ENCODE data around the gene NHERF1.

NHERF1 gene

GRCh38 chr17:74733365-74734122, 14.9 kb upstream of the NHERF1 start:
- no peak for DNase-seq

DNA sequence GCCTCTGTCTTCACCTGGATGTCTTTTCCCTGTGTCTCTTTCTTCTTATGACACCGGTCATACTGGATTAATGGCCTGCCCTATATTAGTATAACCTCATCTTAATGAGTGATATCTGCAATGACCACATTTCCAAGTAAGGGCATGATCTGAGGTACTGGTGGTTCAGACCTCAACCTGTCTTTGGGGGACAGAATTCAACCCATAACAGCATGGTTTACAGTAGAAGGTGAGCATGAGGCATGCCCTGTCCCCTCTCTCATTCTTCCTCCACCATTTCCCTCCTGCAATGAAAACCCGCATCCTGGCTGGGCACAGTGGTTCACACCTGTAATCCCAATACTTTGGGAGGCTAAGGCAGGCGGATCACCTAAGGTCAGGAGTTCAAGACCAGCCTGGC, 14.2 kb upstream of the NHERF1 start:
- DNase-seq, result no peak

DNA sequence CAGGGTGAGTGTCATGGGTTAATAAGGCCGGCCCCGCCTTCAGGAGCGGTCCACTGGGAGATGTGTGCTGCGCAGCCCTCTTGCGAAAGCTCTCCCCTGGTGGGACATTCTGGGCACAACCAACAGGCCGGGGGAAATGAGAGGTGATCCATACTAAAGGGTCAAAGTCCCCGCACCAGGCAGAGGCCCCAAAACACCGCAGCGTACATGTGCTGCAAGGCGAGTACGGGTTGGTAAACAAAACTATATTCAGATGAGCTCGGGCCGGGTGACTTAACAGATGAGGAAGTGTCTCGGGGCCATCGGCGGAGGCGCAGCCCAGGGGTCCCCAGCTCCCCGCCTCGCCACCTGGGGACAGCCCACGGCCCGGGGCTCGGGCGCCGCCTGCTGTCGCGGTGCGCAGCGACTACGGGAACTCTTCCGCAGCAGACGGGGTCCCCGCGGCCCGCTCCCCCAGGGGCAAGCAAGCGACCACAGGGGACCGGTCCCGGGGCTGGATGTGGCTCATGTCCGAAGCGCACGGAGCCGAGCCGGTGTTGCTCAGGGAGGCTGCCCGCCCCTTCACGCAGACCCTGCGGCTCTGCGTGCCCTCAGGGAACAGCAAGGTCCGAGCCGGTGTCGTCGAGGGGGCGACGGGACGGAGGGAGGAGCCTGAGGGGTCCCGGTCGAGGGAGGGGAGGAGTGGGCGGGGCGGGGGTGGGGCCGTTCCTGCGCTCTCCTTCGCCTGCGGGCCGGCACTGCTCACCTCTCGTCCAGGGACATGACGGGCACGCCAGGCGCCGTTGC, 11.7 kb upstream of the NHERF1 start, which contains the start of gene RAB37:
Gene RAB37, plus strand, starts transcription at position 744 of the 786 bp plus-strand sequence. Its CDS starts 17 bp downstream, at position 761.
- no peak for DNase-seq

GRCh38 chr17:74737299-74738050, 11.0 kb upstream of the NHERF1 start:
- no peak for DNase-seq

- DNase-seq, result no peak
These were observed 10.1 kb upstream of the NHERF1 start for GRCh38 chr17:74738051-74738996.

- DNase-seq, result no peak
These were observed 9.1 kb upstream of the NHERF1 start for GRCh38 chr17:74739227-74739831.

GRCh38 chr17:74740173-74740572, 8.3 kb upstream of the NHERF1 start:
- DNase-seq, result no peak

DNA sequence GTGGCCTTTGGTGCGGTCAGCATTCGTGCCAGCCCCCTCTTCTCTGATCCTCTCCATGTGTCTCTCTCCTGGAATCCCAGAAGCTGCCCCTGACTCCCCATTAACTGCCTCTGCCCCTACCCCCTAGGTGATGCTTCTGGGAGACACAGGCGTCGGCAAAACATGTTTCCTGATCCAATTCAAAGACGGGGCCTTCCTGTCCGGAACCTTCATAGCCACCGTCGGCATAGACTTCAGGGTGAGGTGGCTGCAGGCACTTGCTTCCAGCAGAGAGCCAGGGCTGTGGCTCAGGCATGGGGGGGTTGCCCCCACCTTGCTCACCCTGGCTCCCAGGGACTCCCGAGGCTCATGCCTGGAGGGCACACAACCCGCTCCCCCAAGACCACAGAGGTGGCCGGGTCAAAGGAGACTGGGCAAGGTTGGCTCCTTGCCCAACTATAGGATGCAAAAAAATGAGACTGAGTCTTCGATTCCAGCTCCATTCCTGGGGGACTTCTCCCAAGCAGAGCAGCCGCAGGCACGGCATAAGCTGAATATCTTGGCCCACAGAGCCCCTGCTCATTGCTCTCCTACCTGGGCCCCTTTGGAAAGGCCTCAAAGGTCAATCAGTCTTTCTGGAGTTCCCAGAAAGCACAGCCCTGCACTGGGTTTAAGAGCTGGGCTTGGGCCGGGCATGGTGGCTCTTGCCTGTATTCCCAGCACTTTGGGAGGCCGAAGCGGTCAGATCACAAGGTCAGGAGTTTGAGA, 7.6 kb upstream of the NHERF1 start:
- DNase-seq, result no peak

- no peak for DNase-seq
These were observed 6.3 kb upstream of the NHERF1 start for GRCh38 chr17:74742153-74742515.

GRCh38 chr17:74742978-74743545, 5.4 kb upstream of the NHERF1 start:
- DNase-seq, result no peak

DNA sequence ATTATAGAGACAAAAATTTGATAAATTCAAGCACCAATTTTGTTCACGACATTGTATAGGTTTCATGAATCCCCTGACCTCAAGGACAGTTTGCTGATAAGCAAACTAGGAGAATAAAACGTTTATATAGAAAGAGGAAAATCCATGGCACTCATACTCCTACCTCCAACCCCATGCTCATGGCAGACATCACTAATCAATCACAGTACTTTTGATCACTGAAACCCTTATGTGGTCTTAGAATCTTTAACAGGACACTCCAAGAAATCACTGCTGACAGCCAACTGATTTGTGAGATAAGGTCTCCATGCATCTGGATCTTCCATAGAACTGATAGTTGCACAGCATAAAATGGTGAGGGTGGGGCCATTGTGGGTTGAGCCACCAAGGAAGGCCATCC, 4.7 kb upstream of the NHERF1 start:
- no peak for DNase-seq

GRCh38 chr17:74744349-74744713, 4.1 kb upstream of the NHERF1 start:
- no peak for DNase-seq

DNA sequence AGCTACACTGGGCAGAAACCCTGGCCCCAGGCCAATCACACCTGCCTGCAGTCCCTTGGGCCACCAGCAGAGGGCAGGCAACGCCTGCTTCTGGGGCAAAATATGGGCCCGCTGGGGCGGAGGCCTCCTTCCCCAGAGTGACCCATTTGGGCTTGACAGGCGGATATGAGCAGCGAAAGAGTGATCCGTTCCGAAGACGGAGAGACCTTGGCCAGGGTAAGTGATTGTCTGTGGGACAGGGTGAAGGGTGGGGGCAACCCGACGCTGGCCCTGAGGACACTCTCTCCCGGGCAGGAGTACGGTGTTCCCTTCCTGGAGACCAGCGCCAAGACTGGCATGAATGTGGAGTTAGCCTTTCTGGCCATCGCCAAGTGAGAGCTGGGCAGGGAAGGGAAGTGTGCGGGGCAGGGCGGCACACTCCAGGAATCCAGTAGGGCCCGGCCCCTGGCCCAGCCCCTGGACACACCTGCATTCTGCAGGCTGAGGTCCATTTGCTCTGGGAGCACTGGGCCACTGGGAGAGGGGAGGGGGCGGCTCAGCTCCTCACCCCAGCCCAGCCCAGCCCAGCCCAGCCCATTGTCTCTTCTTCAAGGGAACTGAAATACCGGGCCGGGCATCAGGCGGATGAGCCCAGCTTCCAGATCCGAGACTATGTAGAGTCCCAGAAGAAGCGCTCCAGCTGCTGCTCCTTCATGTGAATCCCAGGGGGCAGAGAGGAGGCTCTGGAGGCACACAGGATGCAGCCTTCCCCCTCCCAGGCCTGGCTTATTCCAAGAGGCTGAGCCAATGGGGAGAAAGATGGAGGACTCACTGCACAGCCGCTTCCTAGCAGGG, 3.5 kb upstream of the NHERF1 start:
- DNase-seq, result no peak

GRCh38 chr17:74745548-74746177, 2.8 kb upstream of the NHERF1 start:
- DNase-seq, result no peak

DNA sequence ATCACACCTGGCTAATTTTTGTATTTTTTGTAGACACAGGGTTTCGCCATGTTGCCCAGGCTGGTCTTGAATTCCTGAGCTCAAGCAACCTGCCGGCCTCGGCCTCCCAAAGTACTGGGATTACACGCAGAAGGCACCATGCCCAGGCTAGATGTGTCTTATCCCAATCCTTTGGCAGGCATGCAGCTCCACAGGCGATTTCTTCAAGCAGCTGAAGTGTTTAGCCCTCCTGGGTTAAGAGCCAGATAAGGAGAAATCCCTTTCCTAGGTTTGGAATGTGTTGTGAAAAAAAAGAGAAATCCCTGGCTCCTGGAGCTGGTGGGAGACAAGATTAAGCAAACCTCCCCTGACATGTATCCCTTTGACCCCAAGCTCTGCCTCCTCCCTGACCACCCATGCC, 2.1 kb upstream of the NHERF1 start:
- DNase-seq, result no peak

DNA sequence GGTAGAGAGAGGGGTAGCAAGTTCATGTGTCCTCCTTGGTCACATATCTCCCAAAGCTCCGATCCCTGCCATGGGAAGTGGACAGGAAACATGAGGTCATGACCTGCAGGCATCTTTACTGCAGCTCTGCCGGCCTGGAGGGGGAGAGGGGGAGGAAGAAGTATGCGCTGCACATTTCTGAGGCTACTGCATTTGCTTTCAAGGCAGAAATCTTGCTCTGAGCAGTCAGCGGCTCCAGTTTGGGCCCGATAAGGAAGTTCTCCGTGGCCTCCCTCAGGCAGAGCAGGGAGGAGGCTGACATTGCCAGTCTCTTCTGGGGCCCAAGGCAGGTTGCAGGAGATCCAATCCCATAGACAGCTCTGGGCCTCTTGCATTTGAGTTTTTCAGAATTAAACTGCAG, 1.5 kb upstream of the NHERF1 start:
- DNase-seq, result no peak

DNA sequence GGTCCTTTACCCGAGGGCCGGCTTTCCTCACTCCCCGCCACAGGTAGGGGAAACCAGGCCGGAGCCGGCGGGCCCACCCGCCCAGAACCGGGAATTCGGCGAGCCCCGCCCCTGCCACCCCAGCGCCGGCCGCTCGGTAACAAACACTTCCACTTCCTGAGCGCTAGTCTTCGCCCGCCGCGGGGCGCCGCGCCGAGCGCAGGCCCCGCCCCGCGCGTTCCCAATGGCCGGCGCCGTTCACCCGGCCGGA, 224 bp upstream of the NHERF1 start:
- no peak for DNase-seq

GRCh38 chr17:74749279-74750038, 1.0 kb downstream of the NHERF1 start:
- DNase-seq, result no peak

DNA sequence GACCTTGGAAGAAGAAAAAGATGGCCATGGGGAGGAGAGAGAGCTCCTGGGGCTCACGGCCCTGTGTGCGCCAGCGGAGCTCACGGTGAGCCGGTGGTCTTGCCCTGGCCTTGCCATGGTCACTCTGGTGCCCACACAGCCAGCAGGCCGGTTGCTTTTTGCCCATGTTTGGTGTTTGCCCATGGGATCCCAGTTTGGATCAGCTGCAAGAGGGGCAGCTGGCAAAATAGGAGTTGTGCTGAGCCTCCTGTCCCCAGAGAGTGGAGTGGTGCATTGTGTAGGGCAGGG, 1.6 kb downstream of the NHERF1 start:
- no peak for DNase-seq
